ENCODE measurements around the gene PDGFRB. TPM values are rescaled to one million over a fixed set of nuclear protein-coding genes. Genes with fewer than 3 reads are reported as not detected.
A peak's percentile ranks its signal among the peaks of the same experiment; 100 is the strongest.

Gene PDGFRB
- total and polyA plus RNA-seq, 10 of the 15 experiments (the other 5 are each of a cell fraction or from before 2014, with no cell fraction given) = 0.02 to 3.0 (median 1.0) TPM

GRCh38 chr5:150129813-150130492 is 25.7 kb downstream of the PDGFRB start:
- Histone ChIP-seq H2AFZ (ENCODE audit: control insufficient read depth, low read depth, low read length) (no peak overlapping the region), H3K9me3 (replicated peaks; ENCODE audit: control insufficient read depth, insufficient read depth, low read length) (no peaks in the 10 kb centered on the region), H3K27me3 (replicated peaks in 1 of 2; ENCODE audit: control insufficient read depth in 2 of 2, insufficient read depth in 2 of 2, low read length in 1 of 2) (no peaks in the 10 kb centered on the region), H3K9ac (ENCODE audit: control insufficient read depth, insufficient read depth, low read length) (no peak overlapping the region), H3K79me2 (ENCODE audit: control insufficient read depth, insufficient read depth, low read length) (no peaks in the 10 kb centered on the region), H3K4me1 (ENCODE audit: control insufficient read depth, insufficient read depth, low read length) (no peaks in the 10 kb centered on the region), H3K27ac (ENCODE audit: control insufficient read depth, insufficient read depth) (no peak overlapping the region), H3K36me3 (ENCODE audit: control insufficient read depth in 2 of 2, insufficient read depth in 2 of 2, low read length in 1 of 2) (no peaks in the 10 kb centered on the region), H3K4me3 (no peak overlapping the region), H4K20me1 (ENCODE audit: control insufficient read depth, insufficient read depth) (no peaks in the 10 kb centered on the region), H3K4me2 (ENCODE audit: control insufficient read depth, insufficient read depth) (no peak overlapping the region)
- ChIA-PET SMC1A (ENCODE audit: uncharacterized antibody, unreplicated experiment) (interaction anchor here (1.0 to 4.8 kb wide), 6 partner anchors 22 to 221 kb away, joined by 3 to 22 read pairs (median 3); no protein-coding TSS in a partner anchor), POLR2A (no interaction called here), CTCF (interaction anchor here (0.7 to 3.8 kb wide), 16 partner anchors 8 to 221 kb away, joined by 3 to 30 read pairs (median 4); partner anchors contain the start of gene PDGFRB), RAD21 (ENCODE audit: unreplicated experiment) (interaction anchor here (0.8 to 2.5 kb wide), 6 partner anchors 29 to 221 kb away, joined by 3 to 9 read pairs (median 4); no protein-coding TSS in a partner anchor)
- peak; percentile 98 for FAIRE-seq
- 35% methylated on average over 25 of the region's 25 CpGs for WGBS (ENCODE audit: insufficient coverage, insufficient replicate concordance, low lambda C conversion rate, missing lambda C conversion rate)
- BruUV-seq (replicated peaks) = no TSS peak
- in situ Hi-C loops (cut with MboI) (loop anchor here (5.0 kb wide), 1 partner anchor 92 kb away; no protein-coding TSS in a partner anchor), intact Hi-C loops (cut with micrococcal nuclease; ENCODE audit: unreplicated experiment) (loop anchor here (1.0 to 2.0 kb wide), 4 partner anchors 45 to 306 kb away; no protein-coding TSS in a partner anchor)
- no peak for DNase-seq (ENCODE audit: low read depth, low spot score)
- peak; percentile 93 for ATAC-seq
- TF ChIP-seq EP300 (IDR thresholded peaks at IDR 0.05; ENCODE audit: borderline replicate concordance in 1 of 2, control insufficient read depth in 1 of 2, low read depth in 2 of 2, low read length in 2 of 2) (no peak), RBBP5 (conservative IDR thresholded peaks at IDR 0.05) (no peak), RAD21 (IDR thresholded peaks at IDR 0.05; ENCODE audit: insufficient read depth, low read depth, low read length) (peak; percentile 92), SMARCA5 (IDR thresholded peaks at IDR 0.05) (0 out of 2 replicates have a peak, but pooled peaks have one; percentile 22), RAD51 (IDR thresholded peaks at IDR 0.05) (no peak), MXI1 (IDR thresholded peaks at IDR 0.05; ENCODE audit: low read depth, low read length) (no peak), ZBTB40 (IDR thresholded peaks at IDR 0.05; ENCODE audit: borderline replicate concordance) (no peak), IKZF1 (conservative IDR thresholded peaks at IDR 0.05) (no peak), PAX5 (IDR thresholded peaks at IDR 0.05; ENCODE audit: borderline replicate concordance, low read depth, low read length) (no peak), MEF2B (IDR thresholded peaks at IDR 0.05; ENCODE audit: partially characterized antibody, poor library complexity, severe bottlenecking) (no peak)
- TF ChIP-seq, protein P1, sequence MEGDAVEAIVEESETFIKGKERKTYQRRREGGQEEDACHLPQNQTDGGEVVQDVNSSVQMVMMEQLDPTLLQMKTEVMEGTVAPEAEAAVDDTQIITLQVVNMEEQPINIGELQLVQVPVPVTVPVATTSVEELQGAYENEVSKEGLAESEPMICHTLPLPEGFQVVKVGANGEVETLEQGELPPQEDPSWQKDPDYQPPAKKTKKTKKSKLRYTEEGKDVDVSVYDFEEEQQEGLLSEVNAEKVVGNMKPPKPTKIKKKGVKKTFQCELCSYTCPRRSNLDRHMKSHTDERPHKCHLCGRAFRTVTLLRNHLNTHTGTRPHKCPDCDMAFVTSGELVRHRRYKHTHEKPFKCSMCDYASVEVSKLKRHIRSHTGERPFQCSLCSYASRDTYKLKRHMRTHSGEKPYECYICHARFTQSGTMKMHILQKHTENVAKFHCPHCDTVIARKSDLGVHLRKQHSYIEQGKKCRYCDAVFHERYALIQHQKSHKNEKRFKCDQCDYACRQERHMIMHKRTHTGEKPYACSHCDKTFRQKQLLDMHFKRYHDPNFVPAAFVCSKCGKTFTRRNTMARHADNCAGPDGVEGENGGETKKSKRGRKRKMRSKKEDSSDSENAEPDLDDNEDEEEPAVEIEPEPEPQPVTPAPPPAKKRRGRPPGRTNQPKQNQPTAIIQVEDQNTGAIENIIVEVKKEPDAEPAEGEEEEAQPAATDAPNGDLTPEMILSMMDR (IDR thresholded peaks at IDR 0.05 in 2 of 3, conservative IDR thresholded peaks at IDR 0.05 in 1 of 3; ENCODE audit: control insufficient read depth in 2 of 3, extremely low read depth in 1 of 3, insufficient read depth in 1 of 3, low read depth in 3 of 3, low read length in 3 of 3) = peak; percentile 88 to 92 (median 91)
- TF ChIP-seq, protein P2, sequence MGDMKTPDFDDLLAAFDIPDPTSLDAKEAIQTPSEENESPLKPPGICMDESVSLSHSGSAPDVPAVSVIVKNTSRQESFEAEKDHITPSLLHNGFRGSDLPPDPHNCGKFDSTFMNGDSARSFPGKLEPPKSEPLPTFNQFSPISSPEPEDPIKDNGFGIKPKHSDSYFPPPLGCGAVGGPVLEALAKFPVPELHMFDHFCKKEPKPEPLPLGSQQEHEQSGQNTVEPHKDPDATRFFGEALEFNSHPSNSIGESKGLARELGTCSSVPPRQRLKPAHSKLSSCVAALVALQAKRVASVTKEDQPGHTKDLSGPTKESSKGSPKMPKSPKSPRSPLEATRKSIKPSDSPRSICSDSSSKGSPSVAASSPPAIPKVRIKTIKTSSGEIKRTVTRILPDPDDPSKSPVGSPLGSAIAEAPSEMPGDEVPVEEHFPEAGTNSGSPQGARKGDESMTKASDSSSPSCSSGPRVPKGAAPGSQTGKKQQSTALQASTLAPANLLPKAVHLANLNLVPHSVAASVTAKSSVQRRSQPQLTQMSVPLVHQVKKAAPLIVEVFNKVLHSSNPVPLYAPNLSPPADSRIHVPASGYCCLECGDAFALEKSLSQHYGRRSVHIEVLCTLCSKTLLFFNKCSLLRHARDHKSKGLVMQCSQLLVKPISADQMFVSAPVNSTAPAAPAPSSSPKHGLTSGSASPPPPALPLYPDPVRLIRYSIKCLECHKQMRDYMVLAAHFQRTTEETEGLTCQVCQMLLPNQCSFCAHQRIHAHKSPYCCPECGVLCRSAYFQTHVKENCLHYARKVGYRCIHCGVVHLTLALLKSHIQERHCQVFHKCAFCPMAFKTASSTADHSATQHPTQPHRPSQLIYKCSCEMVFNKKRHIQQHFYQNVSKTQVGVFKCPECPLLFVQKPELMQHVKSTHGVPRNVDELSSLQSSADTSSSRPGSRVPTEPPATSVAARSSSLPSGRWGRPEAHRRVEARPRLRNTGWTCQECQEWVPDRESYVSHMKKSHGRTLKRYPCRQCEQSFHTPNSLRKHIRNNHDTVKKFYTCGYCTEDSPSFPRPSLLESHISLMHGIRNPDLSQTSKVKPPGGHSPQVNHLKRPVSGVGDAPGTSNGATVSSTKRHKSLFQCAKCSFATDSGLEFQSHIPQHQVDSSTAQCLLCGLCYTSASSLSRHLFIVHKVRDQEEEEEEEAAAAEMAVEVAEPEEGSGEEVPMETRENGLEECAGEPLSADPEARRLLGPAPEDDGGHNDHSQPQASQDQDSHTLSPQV (IDR thresholded peaks at IDR 0.05) = 0 out of 2 replicates have a peak, but pooled peaks have one; percentile 58
